ENCODE data around the gene COMT.

Gene COMT

GRCh38 chr22:20002636-20003035, 61.1 kb downstream of the COMT start:
- no peak for DNase-seq (ENCODE audit: low read depth)
- TF ChIP-seq CTCF (conservative IDR thresholded peaks at IDR 0.05; ENCODE audit: low read depth, low read length): no peak
- no peak overlapping the region for H3K4me3 ChIP-seq (ENCODE audit: low read depth, low read length)

- DNase-seq (ENCODE audit: low read depth): no peak
- no peak for TF ChIP-seq CTCF (conservative IDR thresholded peaks at IDR 0.05; ENCODE audit: low read depth, low read length)
- H3K4me3 ChIP-seq (ENCODE audit: low read depth, low read length): no peak overlapping the region
These were observed 61.7 kb downstream of the COMT start for GRCh38 chr22:20003304-20003703.

GRCh38 chr22:20004464-20004863, 62.9 kb downstream of the COMT start:
- TF ChIP-seq CTCF (conservative IDR thresholded peaks at IDR 0.05; ENCODE audit: low read depth, low read length): no peak
- no peak for DNase-seq (ENCODE audit: low read depth)
- H3K4me3 ChIP-seq (ENCODE audit: low read depth, low read length): no peak overlapping the region

GRCh38 chr22:20008221-20008995, 66.8 kb downstream of the COMT start:
- no peak for DNase-seq (ENCODE audit: low read depth)
- TF ChIP-seq CTCF (conservative IDR thresholded peaks at IDR 0.05; ENCODE audit: low read depth, low read length): no peak
- H3K4me3 ChIP-seq (ENCODE audit: low read depth, low read length): no peak overlapping the region

GRCh38 chr22:20009018-20009491, 67.5 kb downstream of the COMT start:
- TF ChIP-seq CTCF (conservative IDR thresholded peaks at IDR 0.05; ENCODE audit: low read depth, low read length): no peak
- no peak overlapping the region for H3K4me3 ChIP-seq (ENCODE audit: low read depth, low read length)
- no peak for DNase-seq (ENCODE audit: low read depth)

GRCh38 chr22:20009582-20010306, 68.2 kb downstream of the COMT start:
- no peak for TF ChIP-seq CTCF (conservative IDR thresholded peaks at IDR 0.05; ENCODE audit: low read depth, low read length)
- no peak overlapping the region for H3K4me3 ChIP-seq (ENCODE audit: low read depth, low read length)
- DNase-seq (ENCODE audit: low read depth): no peak

All from choroid plexus epithelial cell (primary cell).